GM19467 (cell line): ENCODE measurements around the gene MSI2.

Source experiments
- ATAC-seq: cut with Tn5 transposase; IDR thresholded peaks from one replicate; pipeline ENCODE4 v1.9.1; 2021; ENCODE audit warnings: mild to moderate bottlenecking, moderate library complexity; ENCODE audit not compliant: unreplicated experiment

The MSI2 gene

GRCh38 chr17:57245786-57246185 is 10.5 kb upstream of the MSI2 start:
- no peak for ATAC-seq

- no peak for ATAC-seq
Observed at GRCh38 chr17:57246257-57246656, 10.1 kb upstream of the MSI2 start.

- ATAC-seq = no peak
Observed at GRCh38 chr17:57247261-57247660, 9.1 kb upstream of the MSI2 start.

GRCh38 chr17:57247913-57248312 is 8.4 kb upstream of the MSI2 start:
- ATAC-seq = no peak

GRCh38 chr17:57249520-57249919 is 6.8 kb upstream of the MSI2 start:
- no peak for ATAC-seq

- no peak for ATAC-seq
Observed at GRCh38 chr17:57251211-57251787, 5.0 kb upstream of the MSI2 start.

GRCh38 chr17:57253362-57254065 is 2.8 kb upstream of the MSI2 start:
- ATAC-seq = no peak

GRCh38 chr17:57255182-57255775 is 1.0 kb upstream of the MSI2 start:
- no peak for ATAC-seq

GRCh38 chr17:57256708-57257112 is 387 bp downstream of the MSI2 start:
- no peak for ATAC-seq

GRCh38 chr17:57257195-57257894 is 1.0 kb downstream of the MSI2 start:
- ATAC-seq = no peak

GRCh38 chr17:57257895-57258851 is 1.9 kb downstream of the MSI2 start:
- no peak for ATAC-seq

- ATAC-seq = no peak
Observed at GRCh38 chr17:57259306-57259705, 3.0 kb downstream of the MSI2 start.

- no peak for ATAC-seq
Observed at GRCh38 chr17:57259817-57260216, 3.5 kb downstream of the MSI2 start.

- no peak for ATAC-seq
Observed at GRCh38 chr17:57260325-57261083, 4.2 kb downstream of the MSI2 start.

- no peak for ATAC-seq
Observed at GRCh38 chr17:57261084-57261461, 4.8 kb downstream of the MSI2 start.

- no peak for ATAC-seq
Observed at GRCh38 chr17:57262557-57262956, 6.2 kb downstream of the MSI2 start.

GRCh38 chr17:57264250-57264649 is 7.9 kb downstream of the MSI2 start:
- no peak for ATAC-seq

- ATAC-seq = no peak
Observed at GRCh38 chr17:57264776-57265175, 8.5 kb downstream of the MSI2 start.

GRCh38 chr17:57266902-57267311 is 10.6 kb downstream of the MSI2 start:
- ATAC-seq = no peak

GRCh38 chr17:57268181-57268580 is 11.9 kb downstream of the MSI2 start:
- no peak for ATAC-seq
